K562 (cell line): ENCODE data around the gene GSTA4. TPM values are rescaled to one million over a fixed set of nuclear protein-coding genes. Genes with fewer than 3 reads are reported as not detected.

Experiments used
- BACH1 ChIP-seq: fragments of 200-800 bp; sonication (Bioruptor generic); IDR thresholded peaks from 2 replicates; pipeline ENCODE4 v1.6.1; 2016; ENCODE audit warnings: missing genetic modification characterization, missing compliant biosample characterization
- CEBPB ChIP-seq: fragments of 450-650 bp; IDR thresholded peaks from 2 replicates; pipeline ENCODE4 v1.6.1; 2016; ENCODE audit warnings: missing genetic modification characterization, missing compliant biosample characterization
- CEBPG ChIP-seq, 3 experiments: fragments of 200-800 bp in 1 of 3; sonication (Bioruptor generic) in 1 of 3; sonication (generic) in 1 of 3; formaldehyde crosslinking in 1 of 3; IDR thresholded peaks in 2 of 3; conservative IDR thresholded peaks in 1 of 3; 2 replicates each; pipeline versions ENCODE4 v1.6.1 to v1.8.0; 2016 to 2022; ENCODE audit warnings: missing compliant biosample characterization in 2 of 3, missing genetic modification characterization in 2 of 3, mild to moderate bottlenecking in 1 of 3, missing genetic modification reagents in 1 of 3
- CHD2 ChIP-seq: IDR thresholded peaks from 2 replicates; pipeline ENCODE4 v1.6.1; 2011; ENCODE audit warnings: low read depth, low read length
- FOS ChIP-seq: IDR thresholded peaks from 3 replicates; pipeline ENCODE4 v1.6.1; 2011; ENCODE audit not compliant: insufficient read length; ENCODE audit errors: extremely low read depth
- HEY1 ChIP-seq: fragments of 250-450 bp; sonication (Bioruptor Pico); IDR thresholded peaks from 2 replicates; pipeline ENCODE4 v1.5.0; 2020; ENCODE audit warnings: mild to moderate bottlenecking, moderate library complexity, borderline replicate concordance
- PML ChIP-seq: IDR thresholded peaks from 2 replicates; pipeline ENCODE4 v1.6.1; 2012; ENCODE audit warnings: low read length, inconsistent platforms
- RCOR1 ChIP-seq, 2 experiments: IDR thresholded peaks; 2 replicates each; pipeline ENCODE4 v1.6.1; 2012; ENCODE audit warnings: low read depth in 2 of 2, low read length in 2 of 2, borderline replicate concordance in 1 of 2, improper control_type of control experiment in 1 of 2
- SNRNP70 ChIP-seq: fragments of 200-400 bp; formaldehyde crosslinking; optimal IDR thresholded peaks from 2 replicates; pipeline ENCODE3; 2017; ENCODE audit warnings: low read depth, low read length
- SP1 ChIP-seq: sonication (generic); formaldehyde crosslinking; IDR thresholded peaks from 2 replicates; pipeline ENCODE4 v1.8.1; 2022; ENCODE audit warnings: mild to moderate bottlenecking, missing genetic modification reagents
- SPI1 ChIP-seq: IDR thresholded peaks from 2 replicates; pipeline ENCODE4 v1.6.1; 2011; ENCODE audit warnings: low read depth, low read length, control low read depth, borderline replicate concordance
- TAF1 ChIP-seq: IDR thresholded peaks from 2 replicates; pipeline ENCODE4 v1.6.1; 2011; ENCODE audit warnings: mild to moderate bottlenecking, low read length, moderate library complexity; ENCODE audit not compliant: insufficient read depth, control insufficient read depth, severe bottlenecking; ENCODE audit errors: extremely low read depth
- ZKSCAN3 ChIP-seq: fragments of 250-450 bp; sonication (Bioruptor Pico); IDR thresholded peaks from 2 replicates; pipeline ENCODE4 v1.4.0; 2020
- ZNF239 ChIP-seq: fragments of 250-450 bp; sonication (Bioruptor Pico); IDR thresholded peaks from 2 replicates; pipeline ENCODE4 v1.4.0; 2020; ENCODE audit warnings: mild to moderate bottlenecking
- polyA plus RNA-seq, 8 experiments: library from polyadenylated mRNA; depleted of rRNA in 4 of 8; stranded (reverse) in 5 of 8; unstranded in 3 of 8; fragments of >200 nt; fragmentation: Nextera tagmentation in 2 of 8; fragmentation: Illumina TruSeq in 1 of 8; extraction: Ambion mirVana in 2 of 8; extraction: Trizol in 1 of 8; gene quantifications; 2 replicates each; pipeline versions ENCODE4 v1.2.1 to v1.2.3, GENCODE V29; 2011 to 2014; ENCODE audit warnings: inconsistent platforms in 1 of 8, missing spikeins in 1 of 8
- total RNA-seq, 7 experiments: library from RNA; depleted of rRNA in 6 of 7; stranded (reverse); fragments of >200 nt in 6 of 7; fragmentation: Illumina TruSeq in 2 of 7; extraction: Trizol in 2 of 7; gene quantifications; 2 replicates each; pipeline versions ENCODE4 v1.2.1 to v1.2.3, GENCODE V29; 2011 to 2021; ENCODE audit warnings: low replicate concordance in 1 of 7
- TF ChIP-seq, protein P1 (sequence below): fragments of 450-650 bp; IDR thresholded peaks from 2 replicates; pipeline ENCODE4 v1.6.1; 2017; ENCODE audit warnings: antibody characterized with exemption
- TF ChIP-seq, protein P2 (sequence below): IDR thresholded peaks from 3 replicates; pipeline ENCODE4 v1.6.1; 2011; ENCODE audit warnings: borderline replicate concordance, mild to moderate bottlenecking, moderate library complexity; ENCODE audit not compliant: insufficient read length; ENCODE audit errors: extremely low read depth
- TF ChIP-seq, protein P3 (sequence below): fragments of 450-650 bp; IDR thresholded peaks from 2 replicates; pipeline ENCODE4 v1.6.1; 2018; ENCODE audit warnings: mild to moderate bottlenecking, low read depth; ENCODE audit not compliant: partially characterized antibody
- TF ChIP-seq, protein P4 (sequence below): fragments of 450-650 bp; IDR thresholded peaks from 2 replicates; pipeline ENCODE4 v1.7.1; 2018; ENCODE audit warnings: mild to moderate bottlenecking, low read depth; ENCODE audit not compliant: partially characterized antibody

The GSTA4 gene
- total and polyA plus RNA-seq, 9 of the 15 experiments (the other 6 are each of a cell fraction or from before 2014, with no cell fraction given), result 0.89 to 4.0 (median 2.0) TPM

DNA sequence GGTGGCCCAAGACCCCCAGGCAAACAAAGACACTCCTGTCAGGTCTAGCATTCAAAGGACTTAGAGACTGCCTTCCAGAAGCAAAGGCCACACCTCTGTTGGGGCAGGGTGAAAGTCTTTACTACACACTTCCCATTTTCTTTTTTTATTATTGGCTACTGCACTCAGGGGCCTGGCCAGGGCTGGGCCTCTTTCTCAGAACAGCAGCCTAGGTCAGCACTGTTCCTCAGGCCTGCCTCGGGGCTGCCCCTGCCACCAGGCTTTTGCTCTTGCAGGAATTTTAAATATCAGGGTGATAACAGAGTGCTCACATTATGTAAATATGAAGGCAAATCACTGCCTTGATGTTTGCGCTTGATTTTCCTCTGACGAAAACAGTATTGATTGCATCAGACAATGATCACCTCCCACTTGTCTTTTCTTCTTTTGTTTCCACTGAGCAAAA is 18.5 kb downstream of the GSTA4 start (continued):
- TF ChIP-seq, protein P1, sequence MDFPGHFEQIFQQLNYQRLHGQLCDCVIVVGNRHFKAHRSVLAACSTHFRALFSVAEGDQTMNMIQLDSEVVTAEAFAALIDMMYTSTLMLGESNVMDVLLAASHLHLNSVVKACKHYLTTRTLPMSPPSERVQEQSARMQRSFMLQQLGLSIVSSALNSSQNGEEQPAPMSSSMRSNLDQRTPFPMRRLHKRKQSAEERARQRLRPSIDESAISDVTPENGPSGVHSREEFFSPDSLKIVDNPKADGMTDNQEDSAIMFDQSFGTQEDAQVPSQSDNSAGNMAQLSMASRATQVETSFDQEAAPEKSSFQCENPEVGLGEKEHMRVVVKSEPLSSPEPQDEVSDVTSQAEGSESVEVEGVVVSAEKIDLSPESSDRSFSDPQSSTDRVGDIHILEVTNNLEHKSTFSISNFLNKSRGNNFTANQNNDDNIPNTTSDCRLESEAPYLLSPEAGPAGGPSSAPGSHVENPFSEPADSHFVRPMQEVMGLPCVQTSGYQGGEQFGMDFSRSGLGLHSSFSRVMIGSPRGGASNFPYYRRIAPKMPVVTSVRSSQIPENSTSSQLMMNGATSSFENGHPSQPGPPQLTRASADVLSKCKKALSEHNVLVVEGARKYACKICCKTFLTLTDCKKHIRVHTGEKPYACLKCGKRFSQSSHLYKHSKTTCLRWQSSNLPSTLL, result no peak
- TF ChIP-seq, protein P2, sequence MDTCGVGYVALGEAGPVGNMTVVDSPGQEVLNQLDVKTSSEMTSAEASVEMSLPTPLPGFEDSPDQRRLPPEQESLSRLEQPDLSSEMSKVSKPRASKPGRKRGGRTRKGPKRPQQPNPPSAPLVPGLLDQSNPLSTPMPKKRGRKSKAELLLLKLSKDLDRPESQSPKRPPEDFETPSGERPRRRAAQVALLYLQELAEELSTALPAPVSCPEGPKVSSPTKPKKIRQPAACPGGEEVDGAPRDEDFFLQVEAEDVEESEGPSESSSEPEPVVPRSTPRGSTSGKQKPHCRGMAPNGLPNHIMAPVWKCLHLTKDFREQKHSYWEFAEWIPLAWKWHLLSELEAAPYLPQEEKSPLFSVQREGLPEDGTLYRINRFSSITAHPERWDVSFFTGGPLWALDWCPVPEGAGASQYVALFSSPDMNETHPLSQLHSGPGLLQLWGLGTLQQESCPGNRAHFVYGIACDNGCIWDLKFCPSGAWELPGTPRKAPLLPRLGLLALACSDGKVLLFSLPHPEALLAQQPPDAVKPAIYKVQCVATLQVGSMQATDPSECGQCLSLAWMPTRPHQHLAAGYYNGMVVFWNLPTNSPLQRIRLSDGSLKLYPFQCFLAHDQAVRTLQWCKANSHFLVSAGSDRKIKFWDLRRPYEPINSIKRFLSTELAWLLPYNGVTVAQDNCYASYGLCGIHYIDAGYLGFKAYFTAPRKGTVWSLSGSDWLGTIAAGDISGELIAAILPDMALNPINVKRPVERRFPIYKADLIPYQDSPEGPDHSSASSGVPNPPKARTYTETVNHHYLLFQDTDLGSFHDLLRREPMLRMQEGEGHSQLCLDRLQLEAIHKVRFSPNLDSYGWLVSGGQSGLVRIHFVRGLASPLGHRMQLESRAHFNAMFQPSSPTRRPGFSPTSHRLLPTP, result no peak
- TF ChIP-seq RCOR1 (IDR thresholded peaks at IDR 0.05; ENCODE audit: borderline replicate concordance in 1 of 2, low read depth in 2 of 2, low read length in 2 of 2) (peak in 1 of 2 experiments; percentile 5; a peak in 1 of 4 replicates), PML (no peak), CEBPG (CRISPR knock-in tag; IDR thresholded peaks at IDR 0.05) (peak; percentile 41; the same call in 1 of the 2 replicates), CEBPG (tag; conservative IDR thresholded peaks at IDR 0.05 in 1 of 2, IDR thresholded peaks at IDR 0.05 in 1 of 2) (peak; percentile 47 to 69), CEBPB (tag) (0 out of 2 replicates have a peak, but pooled peaks have one; percentile 25), CHD2 (no peak), BACH1 (no peak), SP1 (CRISPR knock-in tag) (no peak), TAF1 (no peak), SPI1 (peak; percentile 52; the same call in 1 of the 2 replicates), ZNF239 (CRISPR knock-in tag) (no peak), SNRNP70 (no peak), HEY1 (CRISPR knock-in tag) (no peak), FOS (no peak), ZKSCAN3 (CRISPR knock-in tag) (no peak)
- TF ChIP-seq, protein P3, sequence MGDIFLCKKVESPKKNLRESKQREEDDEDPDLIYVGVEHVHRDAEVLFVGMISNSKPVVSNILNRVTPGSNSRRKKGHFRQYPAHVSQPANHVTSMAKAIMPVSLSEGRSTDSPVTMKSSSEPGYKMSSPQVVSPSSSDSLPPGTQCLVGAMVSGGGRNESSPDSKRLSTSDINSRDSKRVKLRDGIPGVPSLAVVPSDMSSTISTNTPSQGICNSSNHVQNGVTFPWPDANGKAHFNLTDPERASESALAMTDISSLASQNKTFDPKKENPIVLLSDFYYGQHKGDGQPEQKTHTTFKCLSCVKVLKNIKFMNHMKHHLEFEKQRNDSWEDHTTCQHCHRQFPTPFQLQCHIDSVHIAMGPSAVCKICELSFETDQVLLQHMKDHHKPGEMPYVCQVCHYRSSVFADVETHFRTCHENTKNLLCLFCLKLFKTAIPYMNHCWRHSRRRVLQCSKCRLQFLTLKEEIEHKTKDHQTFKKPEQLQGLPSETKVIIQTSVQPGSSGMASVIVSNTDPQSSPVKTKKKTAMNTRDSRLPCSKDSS, result no peak
- TF ChIP-seq, protein P4, sequence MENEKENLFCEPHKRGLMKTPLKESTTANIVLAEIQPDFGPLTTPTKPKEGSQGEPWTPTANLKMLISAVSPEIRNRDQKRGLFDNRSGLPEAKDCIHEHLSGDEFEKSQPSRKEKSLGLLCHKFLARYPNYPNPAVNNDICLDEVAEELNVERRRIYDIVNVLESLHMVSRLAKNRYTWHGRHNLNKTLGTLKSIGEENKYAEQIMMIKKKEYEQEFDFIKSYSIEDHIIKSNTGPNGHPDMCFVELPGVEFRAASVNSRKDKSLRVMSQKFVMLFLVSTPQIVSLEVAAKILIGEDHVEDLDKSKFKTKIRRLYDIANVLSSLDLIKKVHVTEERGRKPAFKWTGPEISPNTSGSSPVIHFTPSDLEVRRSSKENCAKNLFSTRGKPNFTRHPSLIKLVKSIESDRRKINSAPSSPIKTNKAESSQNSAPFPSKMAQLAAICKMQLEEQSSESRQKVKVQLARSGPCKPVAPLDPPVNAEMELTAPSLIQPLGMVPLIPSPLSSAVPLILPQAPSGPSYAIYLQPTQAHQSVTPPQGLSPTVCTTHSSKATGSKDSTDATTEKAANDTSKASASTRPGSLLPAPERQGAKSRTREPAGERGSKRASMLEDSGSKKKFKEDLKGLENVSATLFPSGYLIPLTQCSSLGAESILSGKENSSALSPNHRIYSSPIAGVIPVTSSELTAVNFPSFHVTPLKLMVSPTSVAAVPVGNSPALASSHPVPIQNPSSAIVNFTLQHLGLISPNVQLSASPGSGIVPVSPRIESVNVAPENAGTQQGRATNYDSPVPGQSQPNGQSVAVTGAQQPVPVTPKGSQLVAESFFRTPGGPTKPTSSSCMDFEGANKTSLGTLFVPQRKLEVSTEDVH, result no peak
